ENCODE results near the gene TMC5. TPM values are rescaled to one million over a fixed set of nuclear protein-coding genes. Genes with fewer than 3 reads are reported as not detected.

Gene TMC5
- polyA plus RNA-seq, 1 donor from 2014 or later, result not detected

DNA sequence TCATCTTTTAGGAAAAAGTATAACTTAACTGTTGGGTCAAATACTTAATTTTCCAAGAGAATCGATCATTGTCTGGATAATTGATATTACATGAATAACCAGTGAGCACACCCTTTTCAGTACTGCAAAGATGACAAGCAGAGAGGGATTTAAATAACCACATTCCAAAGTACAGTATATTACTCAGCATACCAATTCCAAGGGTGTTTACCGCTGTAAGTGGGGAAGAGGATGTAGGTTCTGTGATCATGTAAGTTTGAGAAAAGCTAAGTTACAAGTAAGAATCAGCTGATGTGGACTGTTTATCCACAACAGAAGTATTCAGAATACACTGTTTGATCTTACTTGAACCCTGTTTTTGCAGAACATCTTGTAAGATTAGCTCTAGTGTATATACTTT lies 98.1 kb downstream of the TMC5 start:
- H3K36me3 ChIP-seq (ENCODE audit: insufficient read depth, low read length), result peaks cover 20% of the 10 kb centered on the region
- H3K79me2 ChIP-seq (replicated peaks; ENCODE audit: insufficient read depth, low read length), result peaks cover 32% of the 10 kb centered on the region

GRCh38 chr16:19517424-19518089 lies 99.9 kb downstream of the TMC5 start:
- Histone ChIP-seq H3K4me2 (ENCODE audit: low read length) (no peak overlapping the region), H3K36me3 (ENCODE audit: insufficient read depth, low read length) (peaks cover 15% of the 10 kb centered on the region), H3K79me2 (replicated peaks; ENCODE audit: insufficient read depth, low read length) (peaks cover 33% of the 10 kb centered on the region)
- TF ChIP-seq EZH2 (IDR thresholded peaks at IDR 0.05; ENCODE audit: borderline replicate concordance, insufficient read depth, low read length, poor library complexity, severe bottlenecking) (no peak), RAD21 (conservative IDR thresholded peaks at IDR 0.05) (no peak), POLR2AphosphoS5 (IDR thresholded peaks at IDR 0.05) (no peak), SMC3 (conservative IDR thresholded peaks at IDR 0.05; ENCODE audit: poor library complexity) (no peak), TAF1 (IDR thresholded peaks at IDR 0.05; ENCODE audit: low read depth) (no peak), MXI1 (conservative IDR thresholded peaks at IDR 0.05; ENCODE audit: poor library complexity, severe bottlenecking) (no peak), CTCF (IDR thresholded peaks at IDR 0.05; ENCODE audit: poor library complexity, severe bottlenecking) (no peak)
- TF ChIP-seq, protein P1, sequence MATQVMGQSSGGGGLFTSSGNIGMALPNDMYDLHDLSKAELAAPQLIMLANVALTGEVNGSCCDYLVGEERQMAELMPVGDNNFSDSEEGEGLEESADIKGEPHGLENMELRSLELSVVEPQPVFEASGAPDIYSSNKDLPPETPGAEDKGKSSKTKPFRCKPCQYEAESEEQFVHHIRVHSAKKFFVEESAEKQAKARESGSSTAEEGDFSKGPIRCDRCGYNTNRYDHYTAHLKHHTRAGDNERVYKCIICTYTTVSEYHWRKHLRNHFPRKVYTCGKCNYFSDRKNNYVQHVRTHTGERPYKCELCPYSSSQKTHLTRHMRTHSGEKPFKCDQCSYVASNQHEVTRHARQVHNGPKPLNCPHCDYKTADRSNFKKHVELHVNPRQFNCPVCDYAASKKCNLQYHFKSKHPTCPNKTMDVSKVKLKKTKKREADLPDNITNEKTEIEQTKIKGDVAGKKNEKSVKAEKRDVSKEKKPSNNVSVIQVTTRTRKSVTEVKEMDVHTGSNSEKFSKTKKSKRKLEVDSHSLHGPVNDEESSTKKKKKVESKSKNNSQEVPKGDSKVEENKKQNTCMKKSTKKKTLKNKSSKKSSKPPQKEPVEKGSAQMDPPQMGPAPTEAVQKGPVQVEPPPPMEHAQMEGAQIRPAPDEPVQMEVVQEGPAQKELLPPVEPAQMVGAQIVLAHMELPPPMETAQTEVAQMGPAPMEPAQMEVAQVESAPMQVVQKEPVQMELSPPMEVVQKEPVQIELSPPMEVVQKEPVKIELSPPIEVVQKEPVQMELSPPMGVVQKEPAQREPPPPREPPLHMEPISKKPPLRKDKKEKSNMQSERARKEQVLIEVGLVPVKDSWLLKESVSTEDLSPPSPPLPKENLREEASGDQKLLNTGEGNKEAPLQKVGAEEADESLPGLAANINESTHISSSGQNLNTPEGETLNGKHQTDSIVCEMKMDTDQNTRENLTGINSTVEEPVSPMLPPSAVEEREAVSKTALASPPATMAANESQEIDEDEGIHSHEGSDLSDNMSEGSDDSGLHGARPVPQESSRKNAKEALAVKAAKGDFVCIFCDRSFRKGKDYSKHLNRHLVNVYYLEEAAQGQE (IDR thresholded peaks at IDR 0.05; ENCODE audit: borderline replicate concordance), result no peak

More for the DNA sequence above, 98.1 kb downstream of the TMC5 start:
- Histone ChIP-seq H3F3A (ENCODE audit: insufficient read depth, low read length, poor library complexity, severe bottlenecking) (no peaks in the 10 kb centered on the region), H3K9me2 (ENCODE audit: insufficient read depth, low read length) (no peaks in the 10 kb centered on the region), H3K27me3 (ENCODE audit: insufficient read depth, low read depth, low read length) (no peaks in the 10 kb centered on the region), H3K9me3 (ENCODE audit: low read length) (no peaks in the 10 kb centered on the region), H2AFZ (ENCODE audit: low read depth, low read length) (no peak overlapping the region), H3K4me2 (ENCODE audit: low read length) (no peak overlapping the region), H3K27ac (ENCODE audit: low read length) (no peak overlapping the region), H3K4me3 (ENCODE audit: low read length) (no peak overlapping the region), H3K9ac (ENCODE audit: low read length) (no peak overlapping the region), H4K20me1 (ENCODE audit: insufficient read depth) (no peaks in the 10 kb centered on the region)
- TF ChIP-seq CTCF (IDR thresholded peaks at IDR 0.05; ENCODE audit: poor library complexity, severe bottlenecking) (no peak), RAD21 (conservative IDR thresholded peaks at IDR 0.05) (no peak), SMC3 (conservative IDR thresholded peaks at IDR 0.05; ENCODE audit: poor library complexity) (no peak), POLR2AphosphoS5 (IDR thresholded peaks at IDR 0.05) (no peak), TAF1 (IDR thresholded peaks at IDR 0.05; ENCODE audit: low read depth) (no peak), MXI1 (conservative IDR thresholded peaks at IDR 0.05; ENCODE audit: poor library complexity, severe bottlenecking) (no peak), EP300 (conservative IDR thresholded peaks at IDR 0.05; ENCODE audit: poor library complexity, severe bottlenecking) (no peak), EZH2 (IDR thresholded peaks at IDR 0.05; ENCODE audit: borderline replicate concordance, insufficient read depth, low read length, poor library complexity, severe bottlenecking) (no peak)
- TF ChIP-seq, protein P1 (IDR thresholded peaks at IDR 0.05; ENCODE audit: borderline replicate concordance), result no peak

More at GRCh38 chr16:19517424-19518089, 99.9 kb downstream of the TMC5 start:
- H2AFZ ChIP-seq (ENCODE audit: low read depth, low read length), result no peak overlapping the region
- no peaks in the 10 kb centered on the region for H3K9me3 ChIP-seq (ENCODE audit: low read length)
- H3F3A ChIP-seq (ENCODE audit: insufficient read depth, low read length, poor library complexity, severe bottlenecking), result peaks cover 6% of the 10 kb centered on the region
- H3K27ac ChIP-seq (ENCODE audit: low read length), result no peak overlapping the region
- no peak overlapping the region for H3K4me3 ChIP-seq (ENCODE audit: low read length)
- no peaks in the 10 kb centered on the region for H3K9me2 ChIP-seq (ENCODE audit: insufficient read depth, low read length)
- H3K9ac ChIP-seq (ENCODE audit: low read length), result no peak overlapping the region
- no peaks in the 10 kb centered on the region for H4K20me1 ChIP-seq (ENCODE audit: insufficient read depth)
- no peaks in the 10 kb centered on the region for H3K27me3 ChIP-seq (ENCODE audit: insufficient read depth, low read depth, low read length)
